Muscle of leg (tissue), 16 donors: ENCODE measurements around the gene GASK1A. TPM values are rescaled to one million over a fixed set of nuclear protein-coding genes. Genes with fewer than 3 reads are reported as not detected.

Experiments used
- DNase-seq: peaks from one replicate; pipeline ENCODE4 v3.0.0; 2013
- H3K27ac ChIP-seq: one replicate; pipeline ENCODE4 v1.5.1; 2013; ENCODE audit warnings: mild to moderate bottlenecking, low read length, control low read depth
- H3K27me3 ChIP-seq: one replicate; pipeline ENCODE4 v1.6.1; 2013; ENCODE audit warnings: low read length; ENCODE audit not compliant: control insufficient read depth, insufficient read depth
- H3K36me3 ChIP-seq: one replicate; pipeline ENCODE4 v1.6.1; 2013; ENCODE audit warnings: low read length; ENCODE audit not compliant: control insufficient read depth, insufficient read depth
- H3K4me1 ChIP-seq: one replicate; pipeline ENCODE4 v1.6.1; 2013; ENCODE audit warnings: low read length; ENCODE audit not compliant: control insufficient read depth, insufficient read depth
- H3K4me3 ChIP-seq: one replicate; pipeline ENCODE4 v1.5.1; 2013; ENCODE audit warnings: low read length, control low read depth
- H3K9me3 ChIP-seq: replicated peaks from 2 replicates; pipeline ENCODE4 v1.6.1; 2013; ENCODE audit warnings: low read depth, low read length; ENCODE audit not compliant: control insufficient read depth
- WGBS: methylation state at CpG from one replicate; pipeline ENCODE4 v1.1.5; 2013; ENCODE audit warnings: missing lambda C conversion rate; ENCODE audit not compliant: insufficient coverage; 5-methylcytosine and 5-hydroxymethylcytosine counted together
- long read RNA-seq, 11 donors: transcript quantifications; one replicate each; lab custom pipeline, GENCODE V29; 2026
- polyA plus RNA-seq, 8 donors: library from polyadenylated mRNA; unstranded; fragments of 120-200 nt; gene quantifications; one replicate each; pipeline versions ENCODE4 v1.2.1 to v1.2.3, GENCODE V29; 2013; ENCODE audit warnings: inconsistent platforms in 1 of 8, low replicate concordance in 1 of 8; ENCODE audit not compliant: insufficient read length in 8 of 8, insufficient read depth in 1 of 8
- total RNA-seq: library from RNA; stranded (reverse); fragments of 120-200 nt; gene quantifications from one replicate; pipeline ENCODE4 v1.2.4, GENCODE V29; 2013

GASK1A gene
- total RNA-seq: 14.6 TPM
- polyA plus RNA-seq: 1 to 10 TPM; 4.1 to 8.7 (median 6.0) TPM
- long read RNA-seq, donor 1, partial matches to known transcripts: 0 of 1 reads
- long read RNA-seq, donor 1, other reads (novel, unspliced or antisense): 0 of 1 reads
- long read RNA-seq, donor 2: 0 reads
- long read RNA-seq, donor 3: 0 reads
- long read RNA-seq, donor 4, partial matches to known transcripts: 0 of 1 reads
- long read RNA-seq, donor 4, other reads (novel, unspliced or antisense): 0 of 1 reads
- long read RNA-seq, donor 5, partial matches to known transcripts: 0 of 1 reads
- long read RNA-seq, donor 5, other reads (novel, unspliced or antisense): 0 of 1 reads
- long read RNA-seq, donor 6: 0 reads
- long read RNA-seq, donor 7, partial matches to known transcripts: 0 of 3 reads
- long read RNA-seq, donor 7, other reads (novel, unspliced or antisense): 0 of 3 reads
- long read RNA-seq, donor 8: 0 reads
- long read RNA-seq, donor 9, partial matches to known transcripts: 0 of 2 reads
- long read RNA-seq, donor 9, other reads (novel, unspliced or antisense): 0 of 2 reads
- long read RNA-seq, donor 10: 0 reads
- long read RNA-seq, donor 11: 0 reads

GRCh38 chr3:42979044-42979972 lies at the start of gene GASK1A:
GASK1A (plus strand) TSS chr3:42979311; CDS start chr3:42979643, 332 bp downstream.
- DNase-seq: peak; percentile 88
- Histone ChIP-seq H3K36me3 (no peaks in the 10 kb centered on the region), H3K27me3 (peaks cover 19% of the 10 kb centered on the region), H3K4me1 (peaks cover 12% of the 10 kb centered on the region), H3K9me3 (peaks cover 11% of the 10 kb centered on the region), H3K27ac (peak within 1 kb of the TSS; percentile 6), H3K4me3 (peak within 1 kb of the TSS; percentile 72)
- WGBS: 1% methylated on average over 66 of the region's 80 CpGs

DNA sequence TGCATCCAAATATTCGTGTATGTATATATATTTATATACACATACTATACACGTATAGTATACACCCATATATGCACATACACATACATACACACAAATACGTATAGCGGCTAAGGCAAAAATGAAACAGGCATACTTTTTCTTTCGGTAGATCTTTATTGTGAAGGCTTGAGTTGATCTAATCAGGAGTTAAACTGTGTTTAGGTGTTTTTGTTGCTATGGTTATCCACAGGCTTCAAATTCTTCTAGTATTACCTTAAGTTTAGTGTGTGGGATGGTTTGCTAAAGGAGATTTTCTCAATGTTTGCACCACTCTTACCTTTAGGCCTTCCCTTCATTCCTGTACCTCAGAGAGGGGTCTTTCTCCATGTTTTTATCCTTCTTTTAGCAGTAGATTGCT lies 45.0 kb upstream of the GASK1A start:
- Histone ChIP-seq H3K27ac (no peak overlapping the region), H3K9me3 (no peaks in the 10 kb centered on the region), H3K4me3 (no peak overlapping the region), H3K27me3 (no peaks in the 10 kb centered on the region), H3K4me1 (no peaks in the 10 kb centered on the region), H3K36me3 (no peaks in the 10 kb centered on the region)
- DNase-seq: no peak
- WGBS: no CpG with 5 or more reads among the region's 5 CpGs

- H3K4me1 ChIP-seq: no peaks in the 10 kb centered on the region
- H3K9me3 ChIP-seq: no peaks in the 10 kb centered on the region
- H3K27ac ChIP-seq: no peak overlapping the region
- no peak overlapping the region for H3K4me3 ChIP-seq
- no peaks in the 10 kb centered on the region for H3K27me3 ChIP-seq
- WGBS: no CpG with 5 or more reads among the region's 2 CpGs
- no peaks in the 10 kb centered on the region for H3K36me3 ChIP-seq
- DNase-seq: no peak
Observed at GRCh38 chr3:42934910-42935309, 44.2 kb upstream of the GASK1A start.

DNA sequence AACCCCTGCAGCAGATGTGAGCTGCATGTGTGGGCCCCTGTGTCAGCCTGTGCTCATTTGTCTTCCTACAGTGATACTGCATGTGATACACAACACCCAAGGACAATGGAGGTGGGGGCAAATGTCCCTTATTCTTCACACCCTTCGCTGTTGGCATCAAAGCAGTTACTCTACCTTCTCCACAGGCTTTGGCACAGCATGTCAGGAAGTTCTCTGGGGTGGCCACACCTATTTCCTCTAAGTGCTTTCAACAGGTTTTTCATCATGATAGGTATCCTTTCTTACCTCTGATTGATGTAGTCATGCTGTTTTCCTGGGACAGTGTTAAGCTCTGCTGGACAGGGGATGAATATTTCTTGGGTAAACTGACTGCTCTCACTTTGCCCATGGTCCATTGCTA lies 43.6 kb upstream of the GASK1A start:
- Histone ChIP-seq H3K4me1 (no peaks in the 10 kb centered on the region), H3K36me3 (no peaks in the 10 kb centered on the region), H3K9me3 (no peaks in the 10 kb centered on the region), H3K4me3 (no peak overlapping the region), H3K27ac (no peak overlapping the region), H3K27me3 (no peaks in the 10 kb centered on the region)
- DNase-seq: no peak
- WGBS: no CpG with 5 or more reads among the region's 1 CpG

DNA sequence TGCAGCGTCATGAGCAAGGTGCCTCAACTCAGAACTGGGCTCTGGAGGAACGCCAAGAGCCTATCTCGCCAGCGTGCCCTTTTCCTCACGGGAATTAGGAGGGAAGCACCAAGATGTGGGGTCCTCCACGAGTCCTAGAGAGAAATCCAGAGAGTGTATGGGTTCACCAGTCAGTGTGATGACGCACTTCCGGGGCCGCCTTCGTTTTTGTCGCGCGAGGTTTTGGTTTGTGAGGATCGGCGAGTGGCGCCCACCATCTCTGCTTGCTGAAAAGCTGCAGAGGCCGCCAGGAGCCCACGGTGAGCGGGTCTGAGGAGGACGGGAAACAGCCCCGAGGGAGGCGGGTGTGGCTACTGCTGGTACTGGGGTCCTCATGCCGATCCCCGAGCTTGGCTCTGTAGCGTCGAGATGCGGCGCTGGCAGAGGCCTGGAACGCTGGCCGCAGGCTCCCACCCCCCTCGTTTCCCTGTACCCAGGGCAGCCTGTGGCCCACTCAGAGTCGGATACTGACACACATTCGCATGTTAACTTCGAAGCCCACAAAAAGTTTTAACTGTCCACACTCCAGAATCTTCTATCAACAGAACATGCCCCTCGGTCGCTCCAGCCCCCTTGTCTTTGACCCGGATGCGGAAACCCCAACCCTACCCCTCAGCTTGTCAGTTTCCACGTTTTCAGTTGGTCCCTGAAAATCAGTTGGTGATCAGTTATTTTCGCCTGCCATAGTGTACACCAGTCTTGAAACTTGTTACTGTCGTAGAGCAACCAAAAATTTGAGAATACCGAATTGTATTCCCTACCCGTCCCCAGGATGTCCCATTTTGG lies 42.7 kb upstream of the GASK1A start:
- WGBS: 61% methylated on average over 42 of the region's 43 CpGs
- Histone ChIP-seq H3K27ac (no peak overlapping the region), H3K27me3 (no peaks in the 10 kb centered on the region), H3K9me3 (no peaks in the 10 kb centered on the region), H3K4me3 (peak overlapping the region; percentile 42), H3K4me1 (no peaks in the 10 kb centered on the region), H3K36me3 (no peaks in the 10 kb centered on the region)
- DNase-seq: peak; percentile 75

DNA sequence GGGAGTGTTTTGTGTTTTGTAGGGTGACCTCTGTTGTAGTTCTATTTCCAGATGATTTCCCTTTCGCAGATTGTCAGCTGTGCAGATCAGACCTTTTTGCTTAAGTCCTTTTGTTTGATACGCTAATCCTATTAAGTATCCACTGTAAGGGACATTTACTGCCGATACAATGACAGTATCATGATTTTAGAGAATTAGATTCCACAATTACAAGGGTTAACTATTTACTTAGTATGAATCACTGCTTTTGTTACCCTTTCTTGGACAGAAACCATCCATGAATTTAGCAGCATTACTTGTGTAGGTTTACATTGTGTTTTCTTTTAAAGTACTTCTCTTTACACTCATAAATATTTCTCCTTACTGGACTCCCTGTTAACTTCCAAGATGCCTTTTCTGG lies 41.8 kb upstream of the GASK1A start:
- H3K36me3 ChIP-seq: peaks cover 4% of the 10 kb centered on the region
- H3K27ac ChIP-seq: no peak overlapping the region
- H3K4me3 ChIP-seq: no peak overlapping the region
- DNase-seq: no peak
- H3K27me3 ChIP-seq: no peaks in the 10 kb centered on the region
- no peaks in the 10 kb centered on the region for H3K9me3 ChIP-seq
- no peaks in the 10 kb centered on the region for H3K4me1 ChIP-seq
- WGBS: no CpG with 5 or more reads among the region's 3 CpGs

- no peaks in the 10 kb centered on the region for H3K9me3 ChIP-seq
- H3K27ac ChIP-seq: no peak overlapping the region
- H3K4me1 ChIP-seq: no peaks in the 10 kb centered on the region
- H3K27me3 ChIP-seq: no peaks in the 10 kb centered on the region
- no CpG with 5 or more reads among the region's 1 CpG for WGBS
- DNase-seq: no peak
- peaks cover 4% of the 10 kb centered on the region for H3K36me3 ChIP-seq
- H3K4me3 ChIP-seq: no peak overlapping the region
Observed at GRCh38 chr3:42942693-42943092, 36.4 kb upstream of the GASK1A start.

DNA sequence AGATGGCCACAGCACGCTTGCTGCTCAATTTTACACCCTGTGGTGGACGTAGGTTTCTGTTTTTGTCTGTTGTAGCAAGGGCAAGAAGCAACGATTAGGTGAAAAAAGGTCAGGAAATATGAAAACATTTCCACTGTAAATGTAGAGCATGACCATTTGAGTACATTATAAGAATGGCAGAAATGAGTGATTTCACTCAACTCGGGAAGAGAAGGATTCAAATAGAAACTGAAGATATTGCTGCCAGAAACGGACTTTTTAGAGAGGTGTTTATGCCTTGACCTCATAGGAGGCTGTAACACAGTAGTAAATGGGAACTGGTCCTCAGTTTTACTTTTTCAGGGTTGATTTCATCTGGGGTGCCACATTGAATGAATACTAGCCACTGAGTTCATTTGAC lies 33.1 kb upstream of the GASK1A start:
- whole genome bisulfite sequencing: 66% methylated on average over 5 of the region's 5 CpGs
- no peak overlapping the region for H3K27ac ChIP-seq
- DNase-seq: no peak

DNA sequence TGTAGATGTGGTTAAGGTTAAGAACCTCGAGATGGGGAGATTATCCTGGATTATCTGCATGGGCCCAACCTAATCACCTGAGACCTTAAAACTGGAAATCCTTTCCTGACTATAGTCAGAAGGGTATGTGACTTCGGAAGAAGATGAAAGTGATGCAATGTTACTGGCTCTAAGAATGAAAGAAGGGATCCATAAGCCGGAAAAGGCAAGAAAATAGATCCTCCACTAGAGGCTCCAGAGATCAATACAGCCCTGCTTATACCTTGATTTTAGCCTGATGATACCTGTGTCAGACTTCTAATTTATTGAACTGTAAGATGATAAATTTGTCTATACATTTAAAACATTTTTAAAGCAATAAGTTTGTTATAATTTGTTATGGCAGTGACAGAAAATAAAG lies 21.5 kb upstream of the GASK1A start:
- H3K4me3 ChIP-seq: no peak overlapping the region
- WGBS: no CpG with 5 or more reads among the region's 3 CpGs

More for the DNA sequence above, 33.1 kb upstream of the GASK1A start:
- Histone ChIP-seq H3K9me3 (no peaks in the 10 kb centered on the region), H3K27me3 (no peaks in the 10 kb centered on the region), H3K4me3 (no peak overlapping the region), H3K4me1 (no peaks in the 10 kb centered on the region), H3K36me3 (peaks cover 4% of the 10 kb centered on the region)

More for the DNA sequence above, 21.5 kb upstream of the GASK1A start:
- Histone ChIP-seq H3K27ac (no peak overlapping the region), H3K9me3 (no peaks in the 10 kb centered on the region), H3K27me3 (no peaks in the 10 kb centered on the region), H3K36me3 (no peaks in the 10 kb centered on the region), H3K4me1 (no peaks in the 10 kb centered on the region)
- no peak for DNase-seq
